GM19238 (cell line): ENCODE results near the gene UCK1.

Experiments
- DNase-seq: peaks from one replicate; pipeline ENCODE4 v3.0.0; 2011; ENCODE audit warnings: low spot score; ENCODE audit not compliant: insufficient read length

The UCK1 gene

DNA sequence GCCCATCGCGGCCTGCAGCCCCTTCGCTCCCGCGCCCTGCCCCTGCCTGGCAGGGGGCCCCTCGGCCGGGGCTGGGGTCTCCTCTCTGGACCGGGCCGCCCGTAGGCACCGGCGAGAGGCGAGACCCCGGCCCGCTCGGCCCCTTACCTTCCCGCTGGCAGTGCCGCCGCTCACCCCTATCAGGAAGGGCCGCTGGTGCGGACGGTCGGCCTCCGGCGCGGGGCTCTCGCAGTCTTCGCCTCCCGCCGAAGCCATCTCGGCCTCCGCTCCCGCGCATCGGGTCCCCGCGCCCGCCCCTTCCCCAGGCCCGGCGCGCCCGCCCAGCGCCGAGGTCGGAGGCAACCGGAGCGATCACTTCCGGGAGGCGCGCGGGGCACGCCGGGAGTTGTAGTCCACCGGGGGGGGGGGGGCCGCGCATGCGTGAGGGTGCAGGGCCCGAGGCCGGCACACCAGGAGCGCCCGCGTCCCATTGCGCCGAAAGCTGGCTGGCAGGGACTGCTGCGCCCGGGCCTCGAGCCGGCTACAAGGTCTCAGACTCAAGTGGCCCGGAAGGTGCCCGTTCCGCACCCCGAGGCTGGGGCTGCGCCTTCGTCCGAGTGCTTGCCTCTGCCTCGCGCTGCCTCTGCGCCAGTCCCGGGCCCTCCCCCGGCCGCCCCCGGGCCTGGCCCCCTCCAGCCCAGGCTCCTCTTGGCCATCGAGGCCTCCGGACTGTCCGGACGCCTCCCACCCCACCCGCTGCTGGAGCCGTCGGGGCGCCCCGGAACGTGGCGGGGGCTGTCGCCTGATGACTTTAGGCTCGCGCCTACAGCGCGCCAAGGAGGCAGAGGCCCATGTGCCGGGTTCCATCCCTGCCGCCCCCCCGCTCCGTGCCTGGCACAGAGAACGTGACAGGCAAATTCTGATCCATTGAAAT lies at the start of gene UCK1:
Gene UCK1, minus strand, starts transcription at position 344 of the 913 bp plus-strand sequence. Its CDS starts 89 bp downstream, at position 255.
- peak; percentile 98 for DNase-seq

DNA sequence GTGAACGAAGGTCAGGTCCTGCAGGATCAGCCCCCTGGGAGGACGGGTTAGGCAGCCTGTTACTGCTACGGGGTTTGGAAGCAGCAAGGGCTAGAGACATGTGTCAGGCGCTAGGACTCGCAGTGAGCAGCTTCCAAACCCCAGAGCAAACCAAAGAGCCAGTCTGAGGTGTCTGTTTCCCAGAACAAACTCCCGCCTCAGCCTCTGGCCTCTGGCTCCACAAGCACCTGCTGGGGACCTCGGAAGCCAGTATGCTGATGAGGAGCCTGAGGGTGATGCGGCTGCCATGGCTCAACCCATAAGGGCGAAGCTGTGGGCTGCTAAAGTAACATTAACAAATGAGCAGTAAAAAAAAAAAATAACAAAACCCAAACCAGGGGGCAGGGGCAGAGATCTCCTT lies 49.3 kb upstream of the UCK1 start:
- no peak for DNase-seq

DNA sequence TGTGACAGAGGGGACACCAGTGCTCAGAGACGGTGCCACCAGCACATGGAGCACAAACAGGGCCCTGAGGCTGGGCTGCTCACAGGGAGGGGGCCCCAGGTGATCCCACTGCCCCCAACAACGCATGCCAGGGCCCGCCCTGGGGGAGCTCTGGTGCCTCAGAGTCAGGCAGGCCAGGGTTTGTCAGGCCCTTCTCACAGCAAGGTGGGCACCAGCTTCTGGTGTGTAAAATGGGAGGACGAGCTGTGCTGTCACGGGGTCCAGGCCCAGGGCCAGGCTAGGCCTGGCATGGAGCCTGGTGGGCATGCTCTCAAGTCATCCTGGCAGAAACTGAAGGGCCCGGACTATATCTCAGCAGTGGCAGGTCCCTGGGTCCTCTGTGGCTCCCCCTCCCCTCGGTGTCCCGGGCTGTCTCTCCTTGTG lies 48.7 kb upstream of the UCK1 start:
- no peak for DNase-seq

- peak; percentile 49 for DNase-seq
Measured at GRCh38 chr9:131578731-131579504, 47.9 kb upstream of the UCK1 start.

DNA sequence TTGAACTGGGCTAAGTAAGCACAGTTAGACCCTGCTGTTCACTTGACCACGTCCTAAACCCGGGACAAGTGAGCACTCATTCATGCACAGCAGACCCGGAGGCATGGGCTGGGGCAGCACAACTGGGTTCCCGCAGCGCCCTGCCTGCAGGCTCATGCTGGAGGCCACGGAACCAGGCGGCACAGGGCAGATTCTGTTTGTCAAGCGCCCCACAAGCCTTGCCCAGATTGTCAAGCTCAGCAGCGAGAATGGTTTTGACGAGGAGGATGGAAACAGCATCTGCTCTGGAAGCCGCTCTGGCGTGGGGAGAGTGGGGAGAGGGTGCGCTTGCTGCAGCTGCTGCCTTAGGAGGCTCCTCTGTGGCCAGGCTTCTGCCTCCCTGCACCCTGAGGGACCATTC lies 47.0 kb upstream of the UCK1 start:
- no peak for DNase-seq

DNA sequence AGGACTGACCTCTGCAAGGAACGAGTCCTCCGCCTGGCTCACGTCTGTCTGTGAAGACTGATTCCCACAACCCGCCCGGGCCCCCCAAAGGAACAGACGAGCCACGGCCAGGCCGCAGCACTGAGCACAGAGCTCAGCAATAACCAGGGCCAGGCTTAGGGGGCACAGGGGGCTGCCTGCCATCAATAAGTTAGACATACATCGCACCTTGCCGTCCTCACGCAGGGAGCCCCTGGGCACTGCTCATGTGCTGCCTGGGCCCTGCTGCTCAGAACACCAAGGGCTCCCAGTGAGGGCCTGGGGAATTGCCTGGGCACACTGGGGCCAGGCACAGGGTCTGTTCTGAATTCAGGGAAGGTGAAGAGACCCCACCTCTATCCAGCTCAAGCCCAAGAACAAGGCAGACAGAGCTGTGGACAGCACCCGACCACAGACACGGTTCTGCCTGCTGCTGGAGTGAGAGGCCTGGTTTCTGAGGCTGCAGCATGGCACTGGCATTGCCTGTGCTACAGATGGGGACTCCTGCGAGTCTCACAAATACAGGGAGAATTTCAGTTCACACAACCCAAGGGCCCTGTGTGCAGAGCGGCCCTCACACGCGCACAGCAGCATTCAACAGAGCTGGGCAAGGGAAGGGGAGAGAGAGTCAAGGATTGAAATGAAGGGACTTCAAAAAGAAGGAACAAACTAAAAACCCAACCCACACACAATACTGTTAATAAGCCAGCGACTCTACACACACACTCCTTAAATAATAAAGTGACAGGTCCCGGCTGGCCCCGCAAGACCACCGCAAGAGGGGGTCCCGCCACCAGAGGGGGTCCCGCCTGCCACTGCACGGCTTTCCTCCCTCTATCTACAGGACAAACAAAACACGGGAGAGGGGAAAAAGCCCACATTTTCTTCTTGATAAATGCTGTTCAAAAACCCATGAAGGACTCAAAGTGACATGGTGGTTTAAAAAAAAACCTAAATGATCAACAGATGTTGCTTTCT lies 46.2 kb upstream of the UCK1 start:
- no peak for DNase-seq

- no peak for DNase-seq
Measured at GRCh38 chr9:131575946-131576853, 45.1 kb upstream of the UCK1 start.

- DNase-seq: no peak
Measured at GRCh38 chr9:131574730-131575640, 43.9 kb upstream of the UCK1 start.

- no peak for DNase-seq
Measured at GRCh38 chr9:131567910-131568309, 36.8 kb upstream of the UCK1 start.

DNA sequence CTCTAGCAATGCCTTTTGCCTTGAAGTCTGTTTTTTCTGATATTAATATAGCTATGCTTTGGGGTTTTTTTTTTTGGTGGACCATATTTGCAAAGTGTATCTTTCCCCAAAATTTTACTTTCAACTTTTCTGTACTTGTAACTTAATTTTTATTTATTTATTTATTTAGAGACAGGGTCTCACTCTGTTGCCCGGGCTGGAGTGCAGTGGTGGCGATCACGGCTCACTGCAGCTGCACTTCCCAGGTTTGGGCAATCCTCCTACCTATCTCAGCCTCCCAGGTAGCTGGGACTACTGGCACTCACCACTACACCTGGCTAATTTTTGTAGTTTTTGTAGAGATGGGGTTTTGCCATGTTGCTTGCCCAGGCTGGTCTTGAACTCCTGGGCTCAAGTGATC lies 35.1 kb upstream of the UCK1 start:
- no peak for DNase-seq

GRCh38 chr9:131565369-131565768 lies 34.3 kb upstream of the UCK1 start:
- no peak for DNase-seq

DNA sequence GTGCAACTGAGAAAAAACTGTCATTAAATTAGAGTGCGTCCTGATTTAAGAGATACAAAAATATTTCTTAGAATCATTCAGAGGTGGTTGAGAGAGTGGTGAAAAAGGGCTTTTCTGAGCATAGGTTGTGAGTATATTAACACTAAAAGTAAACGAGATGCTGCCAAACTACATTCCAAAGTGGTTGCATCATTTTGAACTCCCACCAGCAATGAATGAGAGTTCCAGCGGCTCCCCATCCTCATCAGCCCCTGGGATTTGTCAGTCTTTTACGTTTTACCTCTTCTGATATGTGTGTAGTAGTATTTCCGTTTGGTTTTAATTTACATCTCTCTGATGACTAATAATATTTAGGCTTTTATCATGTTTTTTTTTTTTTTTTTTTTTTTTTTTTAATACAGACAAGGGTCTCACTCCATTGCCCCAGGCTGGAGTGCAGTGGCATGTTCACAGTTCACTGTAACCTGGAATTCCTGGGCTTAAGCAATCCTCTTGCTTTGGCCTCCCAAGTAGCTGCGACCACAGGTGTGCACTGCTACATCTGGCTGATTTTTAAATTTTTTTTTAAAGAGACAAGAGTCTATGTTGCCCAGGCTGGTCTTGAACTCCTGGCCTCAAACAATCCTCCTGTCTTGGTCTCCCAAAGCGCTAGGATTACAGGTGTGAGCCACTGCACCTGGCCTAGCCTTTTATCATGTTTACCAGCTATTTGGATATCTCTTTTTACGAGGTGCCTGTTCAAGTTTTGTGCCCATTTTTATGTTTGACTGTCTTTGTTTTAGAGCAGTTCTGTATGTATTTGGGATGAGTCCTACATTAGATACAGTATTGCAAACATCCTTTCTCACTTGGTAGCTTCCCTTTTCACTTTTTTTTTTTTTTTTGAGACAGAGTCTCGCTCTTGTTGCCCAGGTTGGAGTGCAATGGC lies 31.2 kb upstream of the UCK1 start:
- no peak for DNase-seq

DNA sequence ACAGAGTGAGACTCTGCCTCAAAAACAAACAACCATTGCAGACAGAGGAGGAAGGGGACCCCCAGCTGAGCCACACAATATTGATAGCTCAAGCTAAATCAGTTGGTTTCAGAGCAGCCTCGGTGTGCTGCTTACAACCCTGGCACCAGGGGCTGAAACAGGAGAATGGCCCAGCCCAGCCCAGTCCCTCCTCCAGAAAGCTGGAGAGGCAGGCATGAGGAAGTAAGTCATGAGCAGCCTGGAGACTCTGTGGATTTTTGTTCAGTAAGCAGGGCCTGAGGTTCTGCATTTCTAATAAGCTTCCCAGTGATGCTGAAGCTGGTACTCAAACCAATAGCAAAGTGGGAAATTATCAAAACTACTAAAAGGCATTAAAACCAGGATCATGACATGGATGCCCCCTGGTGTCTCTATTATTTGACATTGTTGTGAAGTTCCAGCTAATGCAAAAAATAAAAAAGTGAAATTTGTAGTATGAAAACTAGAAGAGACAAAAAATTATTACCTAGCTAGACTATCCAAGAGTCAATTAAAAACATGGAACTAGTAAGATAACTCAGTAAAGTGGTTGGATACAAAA lies 28.4 kb upstream of the UCK1 start:
- no peak for DNase-seq

GRCh38 chr9:131557855-131558548 lies 26.9 kb upstream of the UCK1 start:
- no peak for DNase-seq

GRCh38 chr9:131555841-131556673 lies 25.0 kb upstream of the UCK1 start:
- DNase-seq: no peak

- DNase-seq: no peak
Measured at GRCh38 chr9:131554843-131555351, 23.8 kb upstream of the UCK1 start.
